HEK293T (cell line): ENCODE results near the gene OSBPL8.

Experiments used
- BHLHE40 ChIP-seq: fragments of 450-650 bp; IDR thresholded peaks from 2 replicates; pipeline ENCODE4 v1.6.1; 2016; ENCODE audit warnings: mild to moderate bottlenecking, moderate library complexity, borderline replicate concordance
- ELF4 ChIP-seq: fragments of 450-650 bp; IDR thresholded peaks from 2 replicates; pipeline ENCODE4 v1.6.1; 2017; ENCODE audit warnings: antibody characterized with exemption
- FOXK2 ChIP-seq: fragments of 450-650 bp; IDR thresholded peaks from 2 replicates; pipeline ENCODE4 v1.6.1; 2016; ENCODE audit warnings: mild to moderate bottlenecking
- FOXM1 ChIP-seq: fragments of 450-650 bp; IDR thresholded peaks from 2 replicates; pipeline ENCODE4 v1.6.1; 2017; ENCODE audit warnings: mild to moderate bottlenecking, borderline replicate concordance
- L3MBTL2 ChIP-seq: fragments of 450-650 bp; conservative IDR thresholded peaks from 2 replicates; pipeline ENCODE4 v1.6.1; 2016; ENCODE audit warnings: mild to moderate bottlenecking
- LEF1 ChIP-seq: fragments of 450-650 bp; IDR thresholded peaks from 2 replicates; pipeline ENCODE4 v1.6.1; 2017; ENCODE audit warnings: mild to moderate bottlenecking, borderline replicate concordance
- NFRKB ChIP-seq: fragments of 450-650 bp; IDR thresholded peaks from 2 replicates; pipeline ENCODE4 v1.6.1; 2016; ENCODE audit warnings: mild to moderate bottlenecking, moderate library complexity
- SP1 ChIP-seq: fragments of 450-650 bp; IDR thresholded peaks from 2 replicates; pipeline ENCODE4 v1.6.1; 2017
- SUZ12 ChIP-seq: fragments of 450-650 bp; IDR thresholded peaks from 2 replicates; pipeline ENCODE4 v1.6.1; 2016; ENCODE audit warnings: mild to moderate bottlenecking
- TF ChIP-seq, protein P1 (sequence below): fragments of 450-650 bp; IDR thresholded peaks from 2 replicates; pipeline ENCODE4 v1.6.1; 2016

- TF ChIP-seq ELF4 (no peak), SUZ12 (no peak), L3MBTL2 (no peak), FOXM1 (no peak), BHLHE40 (no peak), LEF1 (no peak), FOXK2 (no peak), SP1 (no peak), NFRKB (no peak)
- TF ChIP-seq, protein P1, sequence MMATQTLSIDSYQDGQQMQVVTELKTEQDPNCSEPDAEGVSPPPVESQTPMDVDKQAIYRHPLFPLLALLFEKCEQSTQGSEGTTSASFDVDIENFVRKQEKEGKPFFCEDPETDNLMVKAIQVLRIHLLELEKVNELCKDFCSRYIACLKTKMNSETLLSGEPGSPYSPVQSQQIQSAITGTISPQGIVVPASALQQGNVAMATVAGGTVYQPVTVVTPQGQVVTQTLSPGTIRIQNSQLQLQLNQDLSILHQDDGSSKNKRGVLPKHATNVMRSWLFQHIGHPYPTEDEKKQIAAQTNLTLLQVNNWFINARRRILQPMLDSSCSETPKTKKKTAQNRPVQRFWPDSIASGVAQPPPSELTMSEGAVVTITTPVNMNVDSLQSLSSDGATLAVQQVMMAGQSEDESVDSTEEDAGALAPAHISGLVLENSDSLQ: no peak
These were observed 103.8 kb downstream of the OSBPL8 start for GRCh38 chr12:76455582-76456345.
